IPS-18a (cell line): Measurements from ENCODE around the gene COQ10B.
A peak's percentile ranks its signal among the peaks of the same experiment; 100 is the strongest.
"Not testable (repeated sequence)": the region's sequence is repeated elsewhere in the genome, so short reads cannot be mapped to it uniquely, and the experiment has no call there.

Experiments
- H3K27ac ChIP-seq: one replicate; pipeline ENCODE4 v1.5.1; 2013; ENCODE audit warnings: low read length
- H3K27me3 ChIP-seq: one replicate; pipeline ENCODE4 v1.6.1; 2013; ENCODE audit warnings: mild to moderate bottlenecking, low read length; ENCODE audit not compliant: control insufficient read depth, insufficient read depth
- H3K36me3 ChIP-seq: one replicate; pipeline ENCODE4 v1.6.1; 2013; ENCODE audit warnings: low read depth, low read length; ENCODE audit not compliant: control insufficient read depth
- H3K4me1 ChIP-seq: one replicate; pipeline ENCODE4 v1.6.1; 2013; ENCODE audit warnings: low read depth, low read length; ENCODE audit not compliant: control insufficient read depth
- H3K4me3 ChIP-seq: one replicate; pipeline ENCODE4 v1.5.1; 2013; ENCODE audit warnings: low read length
- H3K9ac ChIP-seq: one replicate; pipeline ENCODE4 v1.6.1; 2013; ENCODE audit warnings: mild to moderate bottlenecking, low read length, moderate library complexity
- H3K9me3 ChIP-seq: one replicate; pipeline ENCODE4 v1.6.1; 2013; ENCODE audit warnings: low read depth, low read length; ENCODE audit not compliant: control insufficient read depth

COQ10B gene

GRCh38 chr2:197432527-197432926 lies 20.8 kb upstream of the COQ10B start:
- not testable (repeated sequence) for H3K4me1 ChIP-seq, H3K36me3 ChIP-seq, H3K27ac ChIP-seq, H3K27me3 ChIP-seq, H3K9me3 ChIP-seq, H3K9ac ChIP-seq
- peak overlapping the region; percentile 76 for H3K4me3 ChIP-seq

- Histone ChIP-seq H3K36me3 (no peaks in the 10 kb centered on the region), H3K4me3 (peak overlapping the region; percentile 76)
These were observed 19.4 kb upstream of the COQ10B start for GRCh38 chr2:197433780-197434438.

GRCh38 chr2:197434541-197435513 lies 18.5 kb upstream of the COQ10B start, which contains the start of gene SF3B1:
Gene SF3B1 (minus strand): TSS chr2:197435028. CDS start chr2:197434999, 29 bp downstream.
- no peaks in the 10 kb centered on the region for H3K36me3 ChIP-seq
- H3K27ac ChIP-seq, result peak within 1 kb of the TSS; percentile 96
- H3K9me3 ChIP-seq, result no peaks in the 10 kb centered on the region
- peak within 1 kb of the TSS; percentile 76 for H3K4me3 ChIP-seq
- H3K4me1 ChIP-seq, result peaks cover 9% of the 10 kb centered on the region
- no peaks in the 10 kb centered on the region for H3K27me3 ChIP-seq
- peak within 1 kb of the TSS; percentile 99 for H3K9ac ChIP-seq

More at GRCh38 chr2:197433780-197434438, 19.4 kb upstream of the COQ10B start:
- peak overlapping the region; percentile 96 for H3K27ac ChIP-seq
- no peaks in the 10 kb centered on the region for H3K9me3 ChIP-seq
- peak overlapping the region; percentile 99 for H3K9ac ChIP-seq
- no peaks in the 10 kb centered on the region for H3K27me3 ChIP-seq
- H3K4me1 ChIP-seq, result peaks cover 9% of the 10 kb centered on the region

- Histone ChIP-seq H3K27ac (peak overlapping the region; percentile 81), H3K9me3 (no peaks in the 10 kb centered on the region), H3K4me3 (peak overlapping the region; percentile 76), H3K4me1 (peaks cover 9% of the 10 kb centered on the region), H3K9ac (peak overlapping the region; percentile 99), H3K36me3 (no peaks in the 10 kb centered on the region), H3K27me3 (no peaks in the 10 kb centered on the region)
These were observed 17.5 kb upstream of the COQ10B start for GRCh38 chr2:197435598-197436420.

- Histone ChIP-seq H3K9me3 (no peaks in the 10 kb centered on the region), H3K4me3 (no peak overlapping the region)
These were observed 16.0 kb upstream of the COQ10B start for GRCh38 chr2:197437380-197437779.

GRCh38 chr2:197442857-197443256 lies 10.5 kb upstream of the COQ10B start:
- Histone ChIP-seq H3K4me1 (no peaks in the 10 kb centered on the region), H3K27me3 (no peaks in the 10 kb centered on the region), H3K9me3 (no peaks in the 10 kb centered on the region), H3K36me3 (no peaks in the 10 kb centered on the region), H3K9ac (no peak overlapping the region), H3K27ac (no peak overlapping the region), H3K4me3 (no peak overlapping the region)

More at GRCh38 chr2:197437380-197437779, 16.0 kb upstream of the COQ10B start:
- H3K36me3 ChIP-seq, result no peaks in the 10 kb centered on the region
- no peak overlapping the region for H3K9ac ChIP-seq
- H3K27ac ChIP-seq, result no peak overlapping the region
- H3K27me3 ChIP-seq, result no peaks in the 10 kb centered on the region
- H3K4me1 ChIP-seq, result peaks cover 9% of the 10 kb centered on the region

GRCh38 chr2:197445746-197446145 lies 7.6 kb upstream of the COQ10B start:
- no peaks in the 10 kb centered on the region for H3K9me3 ChIP-seq

GRCh38 chr2:197446844-197447243 lies 6.5 kb upstream of the COQ10B start:
- H3K27ac ChIP-seq, result no peak overlapping the region
- H3K27me3 ChIP-seq, result no peaks in the 10 kb centered on the region
- H3K4me1 ChIP-seq, result no peaks in the 10 kb centered on the region
- H3K9me3 ChIP-seq, result no peaks in the 10 kb centered on the region
- H3K9ac ChIP-seq, result no peak overlapping the region
- no peak overlapping the region for H3K4me3 ChIP-seq
- no peaks in the 10 kb centered on the region for H3K36me3 ChIP-seq

More at GRCh38 chr2:197445746-197446145, 7.6 kb upstream of the COQ10B start:
- Histone ChIP-seq H3K27ac (no peak overlapping the region), H3K27me3 (no peaks in the 10 kb centered on the region), H3K4me3 (no peak overlapping the region), H3K9ac (no peak overlapping the region), H3K36me3 (no peaks in the 10 kb centered on the region), H3K4me1 (no peaks in the 10 kb centered on the region)

- Histone ChIP-seq H3K9ac (no peak overlapping the region), H3K36me3 (no peaks in the 10 kb centered on the region), H3K27me3 (no peaks in the 10 kb centered on the region), H3K4me1 (peaks cover 9% of the 10 kb centered on the region), H3K27ac (no peak overlapping the region), H3K9me3 (no peaks in the 10 kb centered on the region), H3K4me3 (no peak overlapping the region)
These were observed 2.9 kb upstream of the COQ10B start for GRCh38 chr2:197450465-197450864.

- H3K9ac ChIP-seq, H3K9me3 ChIP-seq, H3K4me3 ChIP-seq, H3K27me3 ChIP-seq, H3K36me3 ChIP-seq, H3K27ac ChIP-seq, H3K4me1 ChIP-seq: not testable (repeated sequence)
These were observed 2.4 kb upstream of the COQ10B start for GRCh38 chr2:197450935-197451358.

- no peaks in the 10 kb centered on the region for H3K9me3 ChIP-seq
- no peak overlapping the region for H3K27ac ChIP-seq
- peaks cover 9% of the 10 kb centered on the region for H3K4me1 ChIP-seq
- no peaks in the 10 kb centered on the region for H3K36me3 ChIP-seq
- no peaks in the 10 kb centered on the region for H3K27me3 ChIP-seq
- H3K4me3 ChIP-seq, result peak overlapping the region; percentile 92
- no peak overlapping the region for H3K9ac ChIP-seq
These were observed 614 bp upstream of the COQ10B start for GRCh38 chr2:197452754-197453122.
